Activated CD8-positive, alpha-beta memory T cell treated with anti-CD3 and anti-CD28 coated beads for 24 hours (primary cell): ENCODE measurements around the gene MACROD2.

ENCODE experiments used
- DNase-seq: peaks from one replicate; pipeline ENCODE4 v3.0.0-alpha.2; 2020

Gene MACROD2

DNA sequence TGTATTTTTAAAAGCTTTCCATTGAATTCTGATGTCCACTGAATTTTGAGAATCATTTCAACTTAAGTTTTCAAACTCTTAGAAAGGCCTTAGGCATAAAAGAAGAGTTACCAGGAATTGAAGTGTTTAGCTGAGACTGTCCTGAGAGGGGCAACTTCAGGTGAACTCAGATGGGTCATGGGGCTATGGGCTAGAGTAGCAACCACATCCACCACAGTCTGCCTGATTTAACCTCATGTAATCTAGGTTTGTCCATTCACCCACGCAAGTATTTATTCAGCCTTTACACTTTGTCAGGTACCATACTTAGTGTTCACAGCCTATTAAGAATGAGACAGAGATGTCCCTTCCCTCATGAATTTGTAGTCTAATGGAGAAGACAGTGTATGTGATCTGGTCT is 2076.9 kb downstream of the MACROD2 start:
- no peak for DNase-seq

DNA sequence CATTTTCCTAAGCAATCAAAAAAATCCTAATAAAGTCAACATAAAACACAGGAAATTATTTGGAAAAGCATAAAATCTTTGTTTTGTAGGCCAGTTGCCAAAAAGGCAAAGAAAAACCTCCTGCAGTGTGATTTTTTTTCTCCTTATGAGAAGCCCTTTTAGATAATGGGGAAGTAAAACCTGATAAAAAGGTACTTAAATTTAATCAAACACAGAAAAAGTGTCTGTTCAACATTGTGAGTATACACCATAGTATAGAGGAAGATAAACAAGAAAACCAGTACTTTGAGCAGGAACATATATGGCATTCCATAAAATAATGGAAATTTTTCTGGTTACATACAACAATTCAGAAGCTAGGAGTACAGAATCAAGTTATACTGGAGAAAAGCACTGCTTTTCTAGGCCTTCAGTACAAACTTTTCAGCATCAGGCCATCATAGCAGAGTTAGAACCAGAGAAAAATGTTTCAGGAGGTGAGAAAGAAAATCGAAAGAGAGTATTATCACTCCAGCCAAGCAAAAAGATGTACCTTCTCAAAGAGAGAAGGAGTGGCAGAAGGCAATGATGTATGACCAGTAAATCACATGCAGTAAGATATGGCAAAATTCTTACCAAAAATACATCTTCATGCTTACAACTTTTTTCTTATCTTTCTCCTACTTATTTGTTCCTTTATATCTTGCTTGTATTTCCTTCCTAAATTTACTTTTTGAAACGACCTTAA is 2083.0 kb downstream of the MACROD2 start:
- DNase-seq, result no peak

DNA sequence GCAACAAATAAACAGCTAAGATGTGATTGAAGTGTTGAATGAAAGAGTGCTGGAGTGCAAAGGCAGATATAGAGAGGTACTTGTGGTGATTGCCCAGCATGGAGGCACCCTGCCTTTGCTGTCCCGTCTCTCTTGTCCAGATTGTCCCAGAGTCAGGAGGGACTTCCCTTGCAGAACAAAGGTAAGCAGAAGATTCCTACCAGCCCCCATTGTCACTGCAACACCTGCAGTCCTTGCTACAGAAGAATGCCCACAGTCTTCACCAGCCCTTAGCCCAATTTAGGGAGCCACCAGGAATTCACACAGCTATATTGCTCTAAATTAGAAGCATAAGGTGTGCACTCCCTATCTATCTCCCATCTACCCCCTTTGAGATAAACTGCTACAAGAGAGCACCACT is 2086.1 kb downstream of the MACROD2 start:
- no peak for DNase-seq

DNA sequence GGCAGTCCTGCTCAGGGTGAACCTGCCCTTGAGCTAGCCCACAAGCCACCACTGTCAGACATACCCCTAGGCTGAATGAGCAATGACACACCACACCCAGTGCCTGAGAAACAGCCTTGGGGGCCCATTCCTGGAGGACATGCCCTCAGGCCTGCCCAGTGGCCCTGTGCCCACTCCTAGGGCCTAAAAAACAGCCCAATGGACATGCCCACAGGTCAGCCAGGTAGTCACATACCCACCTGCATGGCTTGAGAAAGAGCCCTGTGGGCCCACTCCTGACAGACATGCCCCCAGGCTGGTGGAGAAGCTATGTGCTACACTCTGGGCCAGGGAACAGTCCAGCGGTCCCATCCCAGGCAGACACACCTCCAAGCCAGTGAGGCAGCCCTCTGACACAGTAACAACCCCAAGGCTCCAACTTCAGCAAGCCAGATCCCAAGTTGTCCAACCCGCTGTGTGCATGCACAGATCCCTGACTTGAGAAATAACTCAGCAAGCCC is 2086.8 kb downstream of the MACROD2 start:
- DNase-seq, result no peak

DNA sequence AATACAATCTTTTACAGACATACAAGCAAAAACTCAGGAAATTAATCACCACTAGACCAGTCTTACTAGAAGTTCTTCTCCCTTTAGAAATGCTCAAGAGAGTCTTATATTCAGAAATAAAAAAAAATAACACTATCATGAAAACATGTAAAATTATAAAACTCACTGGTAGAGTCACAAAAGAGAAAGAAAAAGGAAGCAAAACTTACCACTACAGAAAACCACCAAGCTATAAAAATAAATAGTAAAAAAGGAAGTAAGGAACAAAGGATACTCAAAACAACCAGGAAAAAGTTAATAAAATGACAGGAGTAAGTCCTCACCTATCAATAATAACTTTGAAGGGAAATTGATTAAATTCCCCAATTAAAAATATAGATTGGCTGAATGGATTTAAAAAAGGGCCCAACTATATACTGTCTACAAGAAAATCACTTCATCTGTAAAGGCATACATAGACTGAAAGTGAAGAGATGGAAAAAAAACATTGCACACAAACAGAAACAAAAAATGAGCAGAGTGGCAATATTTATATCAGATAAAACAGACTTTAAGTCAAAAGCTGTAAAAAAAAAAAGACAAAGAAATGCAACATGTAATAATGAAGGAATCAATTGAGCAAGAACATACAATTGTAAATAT is 2088.4 kb downstream of the MACROD2 start:
- no peak for DNase-seq

DNA sequence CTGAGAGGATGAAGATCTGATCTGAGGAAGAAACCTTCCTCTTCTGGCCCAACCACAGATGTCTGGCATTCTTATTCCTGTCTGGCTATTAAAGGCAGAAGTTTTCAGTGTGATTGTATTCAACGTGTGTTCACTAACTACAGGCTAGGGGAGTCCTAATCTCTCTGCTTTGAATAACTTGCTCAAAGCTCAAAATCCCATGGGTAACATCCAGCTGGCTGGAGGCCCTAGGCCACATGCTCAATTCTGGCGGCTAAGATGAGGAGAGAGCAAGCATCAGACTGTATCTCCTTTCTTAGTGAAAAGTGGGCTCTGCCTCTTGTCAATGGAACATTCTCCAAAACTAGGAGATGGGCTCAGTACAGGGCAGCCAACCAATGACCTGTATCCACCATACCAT is 2099.9 kb downstream of the MACROD2 start:
- DNase-seq, result no peak

DNA sequence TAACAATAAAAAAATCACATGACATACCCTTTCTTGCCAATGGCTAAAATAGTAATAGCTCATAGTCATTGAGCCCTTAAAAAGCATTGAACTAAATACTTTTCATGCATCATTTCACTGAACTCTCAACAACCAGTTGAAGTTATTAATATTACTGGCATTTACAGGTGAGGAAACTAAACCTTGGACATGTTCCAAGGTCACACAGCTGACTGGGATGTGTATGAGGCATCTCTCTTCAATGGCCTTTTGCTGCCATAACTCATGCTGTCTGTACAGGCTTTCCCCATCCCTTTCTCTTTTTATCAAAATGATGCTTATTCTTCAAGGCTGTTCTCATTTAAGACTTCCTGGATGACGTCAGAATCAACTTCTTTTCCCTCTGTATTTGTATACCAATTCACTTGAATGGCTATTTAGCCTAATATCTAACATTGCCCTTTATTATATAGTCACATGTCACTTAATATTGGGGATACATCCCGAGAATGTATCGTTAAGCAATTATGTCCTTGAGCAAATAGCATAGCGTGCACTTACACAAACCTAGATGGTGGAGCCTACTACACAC is 2101.5 kb downstream of the MACROD2 start:
- DNase-seq, result no peak

DNA sequence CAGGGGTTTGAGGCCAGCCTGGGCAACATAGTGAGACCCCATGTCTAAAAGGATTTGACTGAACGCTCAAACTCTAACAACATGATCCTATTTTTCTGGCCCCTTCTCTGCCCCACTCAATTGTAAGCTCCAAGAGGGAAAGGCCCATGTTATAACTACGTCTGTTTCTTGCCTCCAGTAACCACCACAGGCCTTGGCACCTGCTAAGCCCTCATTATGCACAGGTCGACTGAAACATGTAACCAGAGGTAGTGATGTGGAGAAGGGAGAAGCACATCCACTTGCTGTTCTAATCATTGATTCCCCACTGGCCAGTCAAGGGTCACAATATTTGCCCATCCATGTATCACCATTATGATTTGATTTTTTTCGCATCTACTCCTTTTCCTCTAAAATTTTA is 2102.5 kb downstream of the MACROD2 start:
- DNase-seq, result no peak

DNA sequence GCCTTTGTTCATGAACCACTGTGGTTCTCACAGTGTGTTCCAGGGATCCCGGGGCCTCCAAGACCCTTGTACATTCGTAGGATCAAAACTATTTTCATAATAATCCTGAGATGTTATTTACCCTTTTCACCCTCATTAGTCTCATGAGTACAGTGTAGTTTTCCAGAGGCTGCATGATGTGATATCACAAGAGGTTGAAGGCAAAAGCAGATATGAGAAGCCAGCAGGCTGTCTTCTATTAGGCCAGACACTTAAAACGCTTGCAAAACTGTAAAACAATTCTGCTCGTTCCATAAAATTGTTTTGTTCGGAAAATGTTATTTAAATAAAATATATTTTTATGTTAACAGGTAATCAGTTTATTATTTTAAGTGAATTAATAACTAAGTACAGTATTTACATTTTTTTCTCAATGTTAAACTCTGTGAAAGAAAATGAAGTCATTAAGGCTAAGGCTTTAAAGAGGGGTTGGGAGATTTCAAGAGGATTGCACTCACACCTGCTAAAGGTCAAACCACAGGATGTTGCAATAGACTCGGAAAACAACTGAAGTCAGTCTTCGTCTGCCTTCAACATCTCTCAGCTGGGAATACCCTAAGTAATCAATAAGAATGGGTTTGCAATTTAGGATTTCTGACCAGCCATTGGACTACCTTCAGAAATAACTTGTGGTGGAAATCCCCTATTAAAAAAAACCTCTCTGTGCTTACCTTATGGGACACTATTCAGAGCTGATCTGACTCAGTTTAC is 2103.7 kb downstream of the MACROD2 start:
- no peak for DNase-seq

DNA sequence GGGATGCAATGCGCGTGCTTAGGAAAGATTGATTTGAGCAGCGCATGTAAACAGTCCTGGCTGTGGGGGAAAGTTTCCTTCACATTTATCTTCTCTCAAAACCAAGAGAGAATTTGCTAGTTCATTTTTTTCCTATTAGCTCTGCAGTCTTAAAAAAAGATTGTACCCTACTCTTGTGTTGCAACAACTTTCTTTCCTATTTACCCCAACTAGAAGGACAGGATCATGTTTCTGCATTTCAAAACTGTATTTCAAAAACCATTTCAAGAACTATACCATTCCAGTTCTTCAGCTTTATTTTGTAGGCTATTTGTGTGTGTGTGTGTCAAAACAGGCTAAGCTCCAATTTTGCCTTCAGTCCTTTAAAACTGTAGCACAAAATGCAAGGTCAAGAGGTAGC is 2104.8 kb downstream of the MACROD2 start:
- DNase-seq, result no peak

DNA sequence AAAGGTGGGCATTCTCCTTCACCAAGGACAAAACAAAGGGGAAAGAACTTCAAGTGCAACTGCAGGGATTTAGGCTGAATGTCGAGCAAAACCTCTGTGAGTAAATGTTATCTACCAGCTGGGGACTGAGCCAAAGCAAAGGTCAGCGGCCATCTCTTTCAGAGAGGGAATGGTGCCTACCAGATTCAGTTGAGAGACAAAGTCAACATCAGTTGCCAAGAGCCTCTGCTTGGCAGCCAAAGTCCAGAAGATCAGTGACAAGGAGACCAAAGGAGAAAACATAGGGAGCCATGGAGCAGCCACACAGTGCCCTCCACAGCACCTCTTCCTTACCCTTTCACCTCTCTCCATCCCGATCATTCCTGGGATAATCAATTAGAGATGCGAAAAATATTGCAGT is 2105.5 kb downstream of the MACROD2 start:
- DNase-seq, result no peak
